ENCODE measurements around the gene PLA2G6.

DNA sequence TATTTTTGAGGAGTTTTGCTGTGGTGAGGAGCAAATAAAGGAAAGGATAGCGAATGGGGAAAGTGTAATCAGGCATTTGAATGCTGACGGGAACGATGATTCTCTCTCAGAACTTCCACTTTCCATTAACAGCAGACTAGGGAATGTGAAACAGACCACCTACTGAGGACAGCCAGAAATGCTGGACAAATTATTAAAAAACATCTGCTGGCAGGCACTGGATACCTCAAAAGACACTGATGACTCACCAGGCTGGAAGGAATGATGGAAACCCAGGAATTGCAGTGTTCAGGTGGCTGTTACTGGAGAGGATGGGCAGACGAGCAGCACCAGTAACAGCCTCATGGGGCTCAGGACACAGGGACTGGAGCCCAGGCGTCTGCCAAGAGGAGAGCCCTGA lies 33.4 kb downstream of the PLA2G6 start:
- no peak for TF ChIP-seq EZH2phosphoT487 (IDR thresholded peaks at IDR 0.05; ENCODE audit: insufficient read depth, low read depth)
- no peak for TF ChIP-seq EZH2 (IDR thresholded peaks at IDR 0.05; ENCODE audit: insufficient read depth, poor library complexity, severe bottlenecking)

Data from GM23248 (cell line).